NT2/D1 (cell line): ENCODE results near the gene TGFBI.

Source experiments
- SUZ12 ChIP-seq: IDR thresholded peaks from 2 replicates; pipeline ENCODE4 v1.6.1; 2011; ENCODE audit not compliant: insufficient read length, insufficient read depth; ENCODE audit errors: extremely low read depth
- YY1 ChIP-seq: IDR thresholded peaks from 2 replicates; pipeline ENCODE4 v1.6.1; 2011; ENCODE audit not compliant: insufficient read length, insufficient read depth
- ZNF274 ChIP-seq: IDR thresholded peaks from 2 replicates; pipeline ENCODE4 v1.6.1; 2011; ENCODE audit warnings: mild to moderate bottlenecking, low read depth, low read length

- TF ChIP-seq SUZ12 = no peak
- no peak for TF ChIP-seq YY1
- no peak for TF ChIP-seq ZNF274
These were observed 61.0 kb downstream of the TGFBI start for GRCh38 chr5:136089791-136090190.
